IgD-negative memory B cell (primary cell): ENCODE data around the gene GOPC. TPM values are rescaled to one million over a fixed set of nuclear protein-coding genes. Genes with fewer than 3 reads are reported as not detected.
"Not testable (repeated sequence)": the region's sequence is repeated elsewhere in the genome, so short reads cannot be mapped to it uniquely, and the experiment has no call there.

Experiments
- H3K27ac Mint-ChIP-seq, 3 donors: one replicate each; pipeline ENCODE4 v1.8.0; 2020 to 2022; ENCODE audit warnings: mild to moderate bottlenecking in 3 of 3, mixed read lengths in 3 of 3, moderate library complexity in 1 of 3
- H3K27me3 Mint-ChIP-seq: one replicate; pipeline ENCODE4 v1.8.0; 2021; ENCODE audit warnings: mixed read lengths
- H3K36me3 Mint-ChIP-seq: one replicate; pipeline ENCODE4 v1.8.0; 2020; ENCODE audit warnings: mild to moderate bottlenecking, mixed read lengths
- H3K4me1 Mint-ChIP-seq, 3 donors: one replicate each; pipeline ENCODE4 v1.8.0; 2020 to 2022; ENCODE audit warnings: mixed read lengths in 3 of 3, mild to moderate bottlenecking in 1 of 3
- H3K4me3 Mint-ChIP-seq, 4 donors: one replicate each; pipeline ENCODE4 v1.8.0; 2020 to 2022; ENCODE audit warnings: mild to moderate bottlenecking in 4 of 4, mixed read lengths in 4 of 4, moderate library complexity in 3 of 4
- H3K9me3 Mint-ChIP-seq, 3 donors: one replicate each; pipeline ENCODE4 v1.8.0; 2020 to 2021; ENCODE audit warnings: mixed read lengths in 3 of 3, mild to moderate bottlenecking in 1 of 3
- polyA plus RNA-seq: library from polyadenylated mRNA; unstranded; fragments of 300-500 nt; fragmentation: Illumina TruSeq; gene quantifications from one replicate; pipeline ENCODE4 v1.2.3, GENCODE V29; 2021

The GOPC gene
- polyA plus RNA-seq: 12.3 TPM

GRCh38 chr6:117602151-117602898, at the start of gene GOPC:
GOPC (minus strand) TSS chr6:117602511; CDS start chr6:117602288, 223 bp downstream.
- Mint-ChIP-seq H3K9me3 (no peaks in the 10 kb centered on the region), H3K4me1 (peaks cover 19 to 33% (median 19%) of the 10 kb centered on the region in 3 donors), H3K4me3 (peak within 1 kb of the TSS; percentile 93 to 100 (median 99)), H3K27me3 (peaks cover 2% of the 10 kb centered on the region), H3K27ac (peak within 1 kb of the TSS; percentile 76 to 97 (median 97)), H3K36me3 (no peaks in the 10 kb centered on the region)

- H3K36me3 Mint-ChIP-seq: not testable (repeated sequence)
These were observed 49.7 kb upstream of the GOPC start for GRCh38 chr6:117651984-117652383.

GRCh38 chr6:117642976-117643375, 40.7 kb upstream of the GOPC start:
- Mint-ChIP-seq H3K27me3 (no peaks in the 10 kb centered on the region), H3K4me3 (no peak overlapping the region), H3K36me3 (peaks cover 2% of the 10 kb centered on the region), H3K27ac (no peak overlapping the region), H3K9me3 (peaks cover 0 to 4% (median 2%) of the 10 kb centered on the region in 3 donors), H3K4me1 (no peaks in the 10 kb centered on the region)

More at GRCh38 chr6:117651984-117652383, 49.7 kb upstream of the GOPC start:
- H3K27me3 Mint-ChIP-seq, H3K27ac Mint-ChIP-seq, H3K4me3 Mint-ChIP-seq, H3K9me3 Mint-ChIP-seq, H3K4me1 Mint-ChIP-seq: not testable (repeated sequence)

GRCh38 chr6:117637770-117638169, 35.5 kb upstream of the GOPC start:
- peaks cover 0 to 4% (median 2%) of the 10 kb centered on the region in 3 donors for H3K9me3 Mint-ChIP-seq
- H3K4me1 Mint-ChIP-seq: no peaks in the 10 kb centered on the region
- H3K4me3 Mint-ChIP-seq: no peak overlapping the region
- H3K36me3 Mint-ChIP-seq: no peaks in the 10 kb centered on the region
- peaks cover 1% of the 10 kb centered on the region for H3K27me3 Mint-ChIP-seq
- H3K27ac Mint-ChIP-seq: no peak overlapping the region

- no peaks in the 10 kb centered on the region for H3K4me1 Mint-ChIP-seq
- no peak overlapping the region for H3K4me3 Mint-ChIP-seq
- no peaks in the 10 kb centered on the region for H3K36me3 Mint-ChIP-seq
These were observed 26.9 kb upstream of the GOPC start for GRCh38 chr6:117629119-117629660.

GRCh38 chr6:117627533-117627932, 25.2 kb upstream of the GOPC start:
- Mint-ChIP-seq H3K36me3 (no peaks in the 10 kb centered on the region), H3K4me1 (no peaks in the 10 kb centered on the region)

More at GRCh38 chr6:117629119-117629660, 26.9 kb upstream of the GOPC start:
- peaks cover 4% of the 10 kb centered on the region for H3K27me3 Mint-ChIP-seq
- no peak overlapping the region for H3K27ac Mint-ChIP-seq
- peaks cover 2 to 6% (median 4%) of the 10 kb centered on the region in 3 donors for H3K9me3 Mint-ChIP-seq

GRCh38 chr6:117624869-117625481, 22.7 kb upstream of the GOPC start:
- no peaks in the 10 kb centered on the region for H3K4me1 Mint-ChIP-seq
- H3K9me3 Mint-ChIP-seq: peaks cover 2 to 16% (median 4%) of the 10 kb centered on the region in 3 donors
- no peaks in the 10 kb centered on the region for H3K27me3 Mint-ChIP-seq
- no peaks in the 10 kb centered on the region for H3K36me3 Mint-ChIP-seq
- no peak overlapping the region for H3K27ac Mint-ChIP-seq
- no peak overlapping the region for H3K4me3 Mint-ChIP-seq

More at GRCh38 chr6:117627533-117627932, 25.2 kb upstream of the GOPC start:
- peaks cover 2 to 16% (median 4%) of the 10 kb centered on the region in 3 donors for H3K9me3 Mint-ChIP-seq
- no peak overlapping the region for H3K27ac Mint-ChIP-seq
- peaks cover 3% of the 10 kb centered on the region for H3K27me3 Mint-ChIP-seq
- H3K4me3 Mint-ChIP-seq: no peak overlapping the region

- H3K36me3 Mint-ChIP-seq: no peaks in the 10 kb centered on the region
- peaks cover 0 to 9% (median 2%) of the 10 kb centered on the region in 3 donors for H3K9me3 Mint-ChIP-seq
- peaks cover 0 to 3% (median 0%) of the 10 kb centered on the region in 3 donors for H3K4me1 Mint-ChIP-seq
- H3K27me3 Mint-ChIP-seq: no peaks in the 10 kb centered on the region
- H3K27ac Mint-ChIP-seq: peak overlapping the region in 1 of 3 donors; percentile 68
- H3K4me3 Mint-ChIP-seq: no peak overlapping the region
These were observed 16.9 kb upstream of the GOPC start for GRCh38 chr6:117619178-117619577.

GRCh38 chr6:117617210-117618035, 15.1 kb upstream of the GOPC start:
- Mint-ChIP-seq H3K27me3 (peaks cover 4% of the 10 kb centered on the region), H3K36me3 (no peaks in the 10 kb centered on the region), H3K9me3 (peaks cover 0 to 2% (median 0%) of the 10 kb centered on the region in 3 donors), H3K27ac (peak overlapping the region in 1 of 3 donors; percentile 46), H3K4me3 (peak overlapping the region in 1 of 4 donors; percentile 82), H3K4me1 (peaks cover 0 to 3% (median 0%) of the 10 kb centered on the region in 3 donors)

GRCh38 chr6:117616391-117617209, 14.3 kb upstream of the GOPC start:
- Mint-ChIP-seq H3K27ac (peak overlapping the region in 2 of 3 donors; percentile 18 to 20), H3K4me3 (no peak overlapping the region), H3K4me1 (peaks cover 0 to 3% (median 0%) of the 10 kb centered on the region in 3 donors), H3K27me3 (peaks cover 7% of the 10 kb centered on the region), H3K9me3 (peaks cover 0 to 2% (median 0%) of the 10 kb centered on the region in 3 donors), H3K36me3 (no peaks in the 10 kb centered on the region)

GRCh38 chr6:117615750-117616390, 13.6 kb upstream of the GOPC start:
- H3K27ac Mint-ChIP-seq: no peak overlapping the region
- H3K9me3 Mint-ChIP-seq: peaks cover 0 to 2% (median 0%) of the 10 kb centered on the region in 3 donors
- H3K4me3 Mint-ChIP-seq: peak overlapping the region in 1 of 4 donors; percentile 63
- peaks cover 0 to 3% (median 0%) of the 10 kb centered on the region in 3 donors for H3K4me1 Mint-ChIP-seq
- peaks cover 7% of the 10 kb centered on the region for H3K27me3 Mint-ChIP-seq
- H3K36me3 Mint-ChIP-seq: no peaks in the 10 kb centered on the region

- H3K27ac Mint-ChIP-seq: no peak overlapping the region
- H3K36me3 Mint-ChIP-seq: no peaks in the 10 kb centered on the region
- peaks cover 0 to 3% (median 0%) of the 10 kb centered on the region in 3 donors for H3K4me1 Mint-ChIP-seq
- no peak overlapping the region for H3K4me3 Mint-ChIP-seq
- H3K27me3 Mint-ChIP-seq: peaks cover 15% of the 10 kb centered on the region
- H3K9me3 Mint-ChIP-seq: peaks cover 0 to 3% (median 0%) of the 10 kb centered on the region in 3 donors
These were observed 11.7 kb upstream of the GOPC start for GRCh38 chr6:117613920-117614560.

- H3K36me3 Mint-ChIP-seq: no peaks in the 10 kb centered on the region
- peaks cover 7 to 15% (median 9%) of the 10 kb centered on the region in 3 donors for H3K4me1 Mint-ChIP-seq
- H3K4me3 Mint-ChIP-seq: peak overlapping the region in 1 of 4 donors; percentile 67
- H3K27ac Mint-ChIP-seq: peak overlapping the region in 1 of 3 donors; percentile 34
- peaks cover 0 to 1% (median 0%) of the 10 kb centered on the region in 3 donors for H3K9me3 Mint-ChIP-seq
- peaks cover 13% of the 10 kb centered on the region for H3K27me3 Mint-ChIP-seq
These were observed 5.2 kb upstream of the GOPC start for GRCh38 chr6:117607511-117607910.
